ENCODE data around the gene FCER1G.

Gene FCER1G

GRCh38 chr1:161238039-161238473 is 23.0 kb downstream of the FCER1G start, which contains the start of gene NR1I3:
TSS of gene NR1I3 (minus strand) at chr1:161238203. CDS start at chr1:161236565, 1,638 bp downstream.
- Histone ChIP-seq H3K4me2 (ENCODE audit: low read depth, low read length, poor library complexity, severe bottlenecking) (no peak within 1 kb of the TSS), H3K9me2 (replicated peaks; ENCODE audit: insufficient read depth, low read length) (no peaks in the 10 kb centered on the region), H3K36me3 (ENCODE audit: low read length) (no peaks in the 10 kb centered on the region), H2AFZ (ENCODE audit: low read depth, low read length, severe bottlenecking) (no peak within 1 kb of the TSS), H3K4me3 (ENCODE audit: insufficient read depth, low read length, poor library complexity, severe bottlenecking) (no peak within 1 kb of the TSS), H4K20me1 (ENCODE audit: low read depth, low read length) (no peaks in the 10 kb centered on the region), H3K79me2 (ENCODE audit: insufficient read depth, low read length) (no peaks in the 10 kb centered on the region), H3F3A (ENCODE audit: insufficient read depth) (no peaks in the 10 kb centered on the region), H3K9ac (ENCODE audit: low read length) (no peak within 1 kb of the TSS), H3K9me3 (ENCODE audit: insufficient read depth, low read length) (no peaks in the 10 kb centered on the region), H3K27me3 (ENCODE audit: low read length) (no peaks in the 10 kb centered on the region), H3K27ac (ENCODE audit: low read depth, low read length) (no peak within 1 kb of the TSS)
- TF ChIP-seq EZH2phosphoT487 (conservative IDR thresholded peaks at IDR 0.05; ENCODE audit: low read length) = no peak
- TF ChIP-seq CTCF (IDR thresholded peaks at IDR 0.05; ENCODE audit: insufficient read depth, low read length, poor library complexity, severe bottlenecking) = no peak

GRCh38 chr1:161241682-161242081 is 26.6 kb downstream of the FCER1G start:
- H3F3A ChIP-seq (ENCODE audit: insufficient read depth) = no peaks in the 10 kb centered on the region
- TF ChIP-seq EZH2phosphoT487 (conservative IDR thresholded peaks at IDR 0.05; ENCODE audit: low read length) (no peak), CTCF (IDR thresholded peaks at IDR 0.05; ENCODE audit: insufficient read depth, low read length, poor library complexity, severe bottlenecking) (no peak)
- no peaks in the 10 kb centered on the region for H3K79me2 ChIP-seq (ENCODE audit: insufficient read depth, low read length)
- H3K27me3 ChIP-seq (ENCODE audit: low read length) = no peaks in the 10 kb centered on the region
- H4K20me1 ChIP-seq (ENCODE audit: low read depth, low read length) = no peaks in the 10 kb centered on the region
- H3K9me2 ChIP-seq (replicated peaks; ENCODE audit: insufficient read depth, low read length) = no peaks in the 10 kb centered on the region
- H3K4me3 ChIP-seq (ENCODE audit: insufficient read depth, low read length, poor library complexity, severe bottlenecking) = no peak overlapping the region
- H3K9ac ChIP-seq (ENCODE audit: low read length) = no peak overlapping the region
- no peak overlapping the region for H2AFZ ChIP-seq (ENCODE audit: low read depth, low read length, severe bottlenecking)
- H3K27ac ChIP-seq (ENCODE audit: low read depth, low read length) = no peak overlapping the region
- H3K9me3 ChIP-seq (ENCODE audit: insufficient read depth, low read length) = no peaks in the 10 kb centered on the region
- H3K4me2 ChIP-seq (ENCODE audit: low read depth, low read length, poor library complexity, severe bottlenecking) = no peak overlapping the region
- no peaks in the 10 kb centered on the region for H3K36me3 ChIP-seq (ENCODE audit: low read length)

GRCh38 chr1:161242313-161242712 is 27.2 kb downstream of the FCER1G start:
- Histone ChIP-seq H3K9me3 (ENCODE audit: insufficient read depth, low read length) (no peaks in the 10 kb centered on the region), H3K79me2 (ENCODE audit: insufficient read depth, low read length) (no peaks in the 10 kb centered on the region), H3K4me2 (ENCODE audit: low read depth, low read length, poor library complexity, severe bottlenecking) (no peak overlapping the region), H3K9me2 (replicated peaks; ENCODE audit: insufficient read depth, low read length) (no peaks in the 10 kb centered on the region), H3K36me3 (ENCODE audit: low read length) (no peaks in the 10 kb centered on the region), H3K27ac (ENCODE audit: low read depth, low read length) (no peak overlapping the region), H4K20me1 (ENCODE audit: low read depth, low read length) (no peaks in the 10 kb centered on the region), H2AFZ (ENCODE audit: low read depth, low read length, severe bottlenecking) (no peak overlapping the region), H3K9ac (ENCODE audit: low read length) (no peak overlapping the region), H3K27me3 (ENCODE audit: low read length) (no peaks in the 10 kb centered on the region), H3K4me3 (ENCODE audit: insufficient read depth, low read length, poor library complexity, severe bottlenecking) (no peak overlapping the region), H3F3A (ENCODE audit: insufficient read depth) (no peaks in the 10 kb centered on the region)
- no peak for TF ChIP-seq EZH2phosphoT487 (conservative IDR thresholded peaks at IDR 0.05; ENCODE audit: low read length)
- no peak for TF ChIP-seq CTCF (IDR thresholded peaks at IDR 0.05; ENCODE audit: insufficient read depth, low read length, poor library complexity, severe bottlenecking)

Measured in SU-DHL-6 (cell line).